NCI-H1417 (cell line): ENCODE measurements around the gene NAP1L4.

Experiments
- DNase-seq, 3 experiments: peaks; one replicate each; lab custom pipeline; 2025; lab: John Stamatoyannopoulos, UW

NAP1L4 gene

GRCh38 chr11:3010521-3011275 is 18.6 kb upstream of the NAP1L4 start:
- DNase-seq, result peak in 2 of 3 experiments; percentile 30 to 69

- no peak for DNase-seq
Observed at GRCh38 chr11:3010004-3010403, 17.9 kb upstream of the NAP1L4 start.

GRCh38 chr11:3009481-3009880 is 17.4 kb upstream of the NAP1L4 start:
- no peak for DNase-seq

- no peak for DNase-seq
Observed at GRCh38 chr11:3008746-3009336, 16.7 kb upstream of the NAP1L4 start.

GRCh38 chr11:3007404-3008010 is 15.4 kb upstream of the NAP1L4 start:
- no peak for DNase-seq

GRCh38 chr11:3006505-3007260 is 14.6 kb upstream of the NAP1L4 start:
- DNase-seq, result no peak

- DNase-seq, result no peak
Observed at GRCh38 chr11:3004481-3004880, 12.4 kb upstream of the NAP1L4 start.

- DNase-seq, result no peak
Observed at GRCh38 chr11:3003396-3004231, 11.5 kb upstream of the NAP1L4 start.

- DNase-seq, result no peak
Observed at GRCh38 chr11:3002871-3003270, 10.7 kb upstream of the NAP1L4 start.

GRCh38 chr11:3002351-3002861 is 10.3 kb upstream of the NAP1L4 start:
- DNase-seq, result no peak

GRCh38 chr11:3001496-3001895 is 9.4 kb upstream of the NAP1L4 start:
- no peak for DNase-seq

GRCh38 chr11:3000032-3000961 is 8.2 kb upstream of the NAP1L4 start:
- peak; percentile 33 to 98 (median 93) for DNase-seq

GRCh38 chr11:2999464-2999998 is 7.4 kb upstream of the NAP1L4 start:
- DNase-seq, result no peak

- peak in 1 of 3 experiments; percentile 20 for DNase-seq
Observed at GRCh38 chr11:2998073-2998850, 6.1 kb upstream of the NAP1L4 start.

GRCh38 chr11:2997406-2997805 is 5.3 kb upstream of the NAP1L4 start:
- DNase-seq, result no peak

- no peak for DNase-seq
Observed at GRCh38 chr11:2996976-2997375, 4.8 kb upstream of the NAP1L4 start.

GRCh38 chr11:2995893-2996554 is 3.9 kb upstream of the NAP1L4 start:
- no peak for DNase-seq

GRCh38 chr11:2995031-2995561 is 3.0 kb upstream of the NAP1L4 start:
- DNase-seq, result no peak
